ENCODE data around the gene DSP. TPM values are rescaled to one million over a fixed set of nuclear protein-coding genes. Genes with fewer than 3 reads are reported as not detected.

Gene DSP
- total and polyA plus RNA-seq, 2 donors from 2014 or later = 14.7 to 96.2 TPM

GRCh38 chr6:7559196-7559595, 17.7 kb downstream of the DSP start:
- FAIRE-seq (no peak), DNase-seq (no peak)
- no peaks in the 10 kb centered on the region for H3K27me3 ChIP-seq (ENCODE audit: control insufficient read depth, insufficient read depth, low read length)
- H3K4me1 ChIP-seq (ENCODE audit: control insufficient read depth in 2 of 3, insufficient read depth in 2 of 3, low read depth in 1 of 3, low read length in 3 of 3) = peaks cover 0 to 3% (median 0%) of the 10 kb centered on the region in 3 donors
- H3K4me3 ChIP-seq (ENCODE audit: low read length in 3 of 3) = no peak overlapping the region
- no peak overlapping the region for H3K27ac ChIP-seq (ENCODE audit: low read depth in 2 of 2, low read length in 2 of 2)
- intact Hi-C loops (cut with DNase I) = no loop called here
- no peaks in the 10 kb centered on the region for H3K9me3 ChIP-seq (ENCODE audit: control insufficient read depth in 2 of 3, insufficient read depth in 1 of 3, low read length in 3 of 3)
- no peak for TF ChIP-seq CTCF (IDR thresholded peaks at IDR 0.05; ENCODE audit: borderline replicate concordance, extremely low read depth, insufficient read depth)
- H3K36me3 ChIP-seq (ENCODE audit: control insufficient read depth in 2 of 3, insufficient read depth in 3 of 3, low read length in 3 of 3) = peaks cover 0 to 31% (median 12%) of the 10 kb centered on the region in 3 donors
- H3K9ac ChIP-seq (ENCODE audit: low read length in 3 of 3) = no peak overlapping the region

- intact Hi-C loops (cut with DNase I) = no loop called here
- TF ChIP-seq CTCF (IDR thresholded peaks at IDR 0.05; ENCODE audit: borderline replicate concordance, extremely low read depth, insufficient read depth) = no peak
- Histone ChIP-seq H3K36me3 (ENCODE audit: control insufficient read depth in 2 of 3, insufficient read depth in 3 of 3, low read length in 3 of 3) (peaks cover 0 to 33% (median 12%) of the 10 kb centered on the region in 3 donors), H3K9me3 (ENCODE audit: control insufficient read depth in 2 of 3, insufficient read depth in 1 of 3, low read length in 3 of 3) (no peaks in the 10 kb centered on the region), H3K4me3 (ENCODE audit: low read length in 3 of 3) (no peak overlapping the region), H3K27me3 (ENCODE audit: control insufficient read depth, insufficient read depth, low read length) (no peaks in the 10 kb centered on the region), H3K9ac (ENCODE audit: low read length in 3 of 3) (no peak overlapping the region), H3K4me1 (ENCODE audit: control insufficient read depth in 2 of 3, insufficient read depth in 2 of 3, low read depth in 1 of 3, low read length in 3 of 3) (peaks cover 0 to 3% (median 0%) of the 10 kb centered on the region in 3 donors), H3K27ac (ENCODE audit: low read depth in 2 of 2, low read length in 2 of 2) (no peak overlapping the region)
- FAIRE-seq (no peak), DNase-seq (no peak)
These were observed 18.3 kb downstream of the DSP start for GRCh38 chr6:7559651-7560385.

- FAIRE-seq (no peak), DNase-seq (peak in 3 of 5 donors; percentile 29 to 60 (median 42))
- H3K9me3 ChIP-seq (ENCODE audit: control insufficient read depth in 2 of 3, insufficient read depth in 1 of 3, low read length in 3 of 3) = no peaks in the 10 kb centered on the region
- TF ChIP-seq CTCF (IDR thresholded peaks at IDR 0.05; ENCODE audit: borderline replicate concordance, extremely low read depth, insufficient read depth) = no peak
- peak overlapping the region; percentile 38 to 44 for H3K27ac ChIP-seq (ENCODE audit: low read depth in 2 of 2, low read length in 2 of 2)
- H3K36me3 ChIP-seq (ENCODE audit: control insufficient read depth in 2 of 3, insufficient read depth in 3 of 3, low read length in 3 of 3) = peaks cover 3 to 36% (median 20%) of the 10 kb centered on the region in 3 donors
- H3K4me1 ChIP-seq (ENCODE audit: control insufficient read depth in 2 of 3, insufficient read depth in 2 of 3, low read depth in 1 of 3, low read length in 3 of 3) = peaks cover 0 to 3% (median 0%) of the 10 kb centered on the region in 3 donors
- H3K27me3 ChIP-seq (ENCODE audit: control insufficient read depth, insufficient read depth, low read length) = no peaks in the 10 kb centered on the region
- peak overlapping the region in 1 of 3 donors; percentile 1 for H3K4me3 ChIP-seq (ENCODE audit: low read length in 3 of 3)
- H3K9ac ChIP-seq (ENCODE audit: low read length in 3 of 3) = no peak overlapping the region
- intact Hi-C loops (cut with DNase I) = no loop called here
These were observed 19.9 kb downstream of the DSP start for GRCh38 chr6:7561153-7561964.
